IMR-90 (cell line): Measurements from ENCODE around the gene MSANTD1. TPM values are rescaled to one million over a fixed set of nuclear protein-coding genes. Genes with fewer than 3 reads are reported as not detected.

Experiments used
- ATAC-seq: fragments of 200-7000 bp; cut with Tn5 transposase; 2 replicates; pipeline ENCODE4 v1.9.1; 2020; ENCODE audit warnings: low read depth, mild to moderate bottlenecking, moderate library complexity
- BruUV-seq: library from RNA; stranded (reverse); fragments of 400-500 nt; replicated peaks from 2 replicates; lab custom pipeline; 2021; lab: Mats Ljungman, UMichigan
- CTCF ChIA-PET: fragments of 300-600 bp; formaldehyde crosslinking; extraction: SDS; loops from one replicate; lab custom pipeline; 2021; ENCODE audit warnings: antibody characterized with exemption; lab: Yijun Ruan, JAX
- POLR2A ChIA-PET: fragments of 300-600 bp; sonication (Branson Sonifier 250); formaldehyde crosslinking; loops from one replicate; lab custom pipeline; 2022; ENCODE audit warnings: antibody characterized with exemption; ENCODE audit not compliant: unreplicated experiment; lab: Charles Lee
- DNase-seq: peaks from one replicate; pipeline ENCODE4 v3.0.0; 2013
- H2AFZ ChIP-seq: replicated peaks from 2 replicates; pipeline ENCODE3; 2013; ENCODE audit warnings: low read length, mild to moderate bottlenecking; ENCODE audit not compliant: poor library complexity
- H2AK5ac ChIP-seq: 2 replicates; pipeline ENCODE4 v1.6.1; 2013; ENCODE audit warnings: low read depth, low read length, inconsistent platforms
- H2AK9ac ChIP-seq: replicated peaks from 2 replicates; pipeline ENCODE3; 2013; ENCODE audit warnings: mild to moderate bottlenecking, low read depth, low read length, moderate library complexity; ENCODE audit not compliant: poor library complexity
- H2BK120ac ChIP-seq: 2 replicates; pipeline ENCODE4 v1.6.1; 2013; ENCODE audit warnings: low read depth, low read length, inconsistent platforms
- H2BK15ac ChIP-seq: 3 replicates; pipeline ENCODE4 v1.6.1; 2013; ENCODE audit warnings: low read depth, low read length, inconsistent platforms
- H2BK20ac ChIP-seq: 2 replicates; pipeline ENCODE4 v1.6.1; 2013; ENCODE audit warnings: low read depth, mild to moderate bottlenecking, inconsistent platforms, low read length, moderate library complexity
- H2BK5ac ChIP-seq: 2 replicates; pipeline ENCODE4 v1.6.1; 2013; ENCODE audit warnings: mild to moderate bottlenecking, low read depth, low read length, inconsistent platforms; ENCODE audit not compliant: poor library complexity, severe bottlenecking
- H3K14ac ChIP-seq: replicated peaks from 2 replicates; pipeline ENCODE4 v1.6.1; 2013; ENCODE audit warnings: low read depth, low read length, inconsistent platforms
- H3K18ac ChIP-seq: 2 replicates; pipeline ENCODE4 v1.6.1; 2013; ENCODE audit warnings: low read depth, low read length, control low read depth
- H3K23ac ChIP-seq: 2 replicates; pipeline ENCODE4 v1.6.1; 2013; ENCODE audit warnings: low read depth, low read length, inconsistent platforms
- H3K27ac ChIP-seq: 2 replicates; pipeline ENCODE4 v1.5.1; 2013; ENCODE audit warnings: mild to moderate bottlenecking, control low read depth, low read length; ENCODE audit not compliant: insufficient read depth
- H3K27me3 ChIP-seq: 2 replicates; pipeline ENCODE4 v1.6.1; 2013; ENCODE audit warnings: low read length; ENCODE audit not compliant: control insufficient read depth, insufficient read depth
- H3K36me3 ChIP-seq: 2 replicates; pipeline ENCODE4 v1.6.1; 2013; ENCODE audit warnings: low read length, mixed read lengths; ENCODE audit not compliant: control insufficient read depth, insufficient read depth
- H3K4ac ChIP-seq: 2 replicates; pipeline ENCODE4 v1.6.1; 2013; ENCODE audit warnings: low read depth, low read length, inconsistent platforms
- H3K4me1 ChIP-seq: 2 replicates; pipeline ENCODE4 v1.6.1; 2013; ENCODE audit warnings: low read length, mixed read lengths; ENCODE audit not compliant: control insufficient read depth, insufficient read depth
- H3K4me2 ChIP-seq: 2 replicates; pipeline ENCODE4 v1.6.1; 2013; ENCODE audit warnings: low read depth, mild to moderate bottlenecking, control low read depth, low read length, moderate library complexity
- H3K4me3 ChIP-seq: 2 replicates; pipeline ENCODE4 v1.5.1; 2013; ENCODE audit warnings: low read depth, mild to moderate bottlenecking, control low read depth, low read length, moderate library complexity; ENCODE audit not compliant: insufficient read depth
- H3K56ac ChIP-seq: 2 replicates; pipeline ENCODE4 v1.6.1; 2013; ENCODE audit warnings: low read length, inconsistent platforms; ENCODE audit not compliant: insufficient read depth; ENCODE audit errors: extremely low read depth
- H3K79me1 ChIP-seq, 2 experiments: 2 replicates each; pipeline ENCODE4 v1.6.1; 2013; ENCODE audit warnings: low read length in 2 of 2, inconsistent platforms in 1 of 2, low read depth in 1 of 2
- H3K9ac ChIP-seq: 2 replicates; pipeline ENCODE4 v1.6.1; 2013; ENCODE audit warnings: low read depth, low read length, control low read depth
- H3K9me1 ChIP-seq: 2 replicates; pipeline ENCODE4 v1.6.1; 2013; ENCODE audit warnings: low read length, inconsistent platforms; ENCODE audit not compliant: insufficient read depth
- H3K9me3 ChIP-seq: 2 replicates; pipeline ENCODE4 v1.6.1; 2013; ENCODE audit warnings: low read length; ENCODE audit not compliant: control insufficient read depth, insufficient read depth
- H4K20me1 ChIP-seq: 2 replicates; pipeline ENCODE4 v1.6.1; 2013; ENCODE audit warnings: low read length, inconsistent platforms; ENCODE audit not compliant: insufficient read depth
- H4K5ac ChIP-seq: 2 replicates; pipeline ENCODE4 v1.6.1; 2013; ENCODE audit warnings: mild to moderate bottlenecking, low read depth, low read length, control low read depth
- H4K8ac ChIP-seq, 2 experiments: 2 replicates each; pipeline ENCODE4 v1.6.1; 2013; ENCODE audit warnings: low read depth in 2 of 2, low read length in 2 of 2, control low read depth in 1 of 2, inconsistent platforms in 1 of 2
- H4K91ac ChIP-seq: 2 replicates; pipeline ENCODE4 v1.6.1; 2013; ENCODE audit warnings: low read depth, low read length, inconsistent platforms; ENCODE audit not compliant: insufficient read depth
- MAFK ChIP-seq: IDR thresholded peaks from 2 replicates; pipeline ENCODE4 v1.6.1; 2012; ENCODE audit warnings: low read depth, low read length, improper control_type of control experiment
- SMC3 ChIP-seq: fragments of 150-350 bp; IDR thresholded peaks from 2 replicates; pipeline ENCODE4 v1.6.1; 2016; ENCODE audit warnings: low read depth, mild to moderate bottlenecking, antibody characterized with exemption, low read length, moderate library complexity
- WGBS, 2 experiments: methylation state at CpG; one replicate each; pipeline versions ENCODE4 v1.1.5 to v1.1.7; 2013; ENCODE audit warnings: missing lambda C conversion rate in 2 of 2; ENCODE audit not compliant: insufficient read length in 1 of 2; ENCODE audit errors: extremely low coverage in 2 of 2; 5-methylcytosine and 5-hydroxymethylcytosine counted together
- dilution Hi-C: fragments of 300-500 bp; cut with HindIII; formaldehyde crosslinking; loops from one replicate; pipeline ENCODE4 v1.14.3; 2018; ENCODE audit warnings: low sequenced_read_pairs; ENCODE audit not compliant: unreplicated experiment
- in situ Hi-C: fragments of 300-500 bp; cut with MboI; formaldehyde crosslinking; loops from 3 replicates; pipeline ENCODE4 v1.14.3; 2019; ENCODE audit warnings: low sequenced_read_pairs, inconsistent platforms, mixed read lengths
- intact Hi-C: fragments of 100-400 bp; cut with micrococcal nuclease; formaldehyde crosslinking; loops from 2 replicates; pipeline ENCODE4 v1.10.0; 2022
- polyA plus RNA-seq, 3 experiments: library from polyadenylated mRNA; depleted of rRNA; stranded (reverse); fragments of >200 nt; gene quantifications; 2 replicates each; pipeline ENCODE4 v1.2.3, GENCODE V29; 2012; ENCODE audit warnings: low replicate concordance in 1 of 3
- total RNA-seq: library from RNA; depleted of rRNA; stranded (reverse); fragments of >200 nt; gene quantifications from 2 replicates; pipeline ENCODE4 v1.2.3, GENCODE V29; 2012
- TF ChIP-seq, protein P1 (sequence below): fragments of 150-350 bp; IDR thresholded peaks from 2 replicates; pipeline ENCODE4 v1.6.1; 2016; ENCODE audit warnings: low read depth, mild to moderate bottlenecking, low read length, moderate library complexity, borderline replicate concordance

Gene MSANTD1
- total and polyA plus RNA-seq, 2 of the 4 experiments (the other 2 are of a cell fraction): under 0.01 to 0.07 TPM

DNA sequence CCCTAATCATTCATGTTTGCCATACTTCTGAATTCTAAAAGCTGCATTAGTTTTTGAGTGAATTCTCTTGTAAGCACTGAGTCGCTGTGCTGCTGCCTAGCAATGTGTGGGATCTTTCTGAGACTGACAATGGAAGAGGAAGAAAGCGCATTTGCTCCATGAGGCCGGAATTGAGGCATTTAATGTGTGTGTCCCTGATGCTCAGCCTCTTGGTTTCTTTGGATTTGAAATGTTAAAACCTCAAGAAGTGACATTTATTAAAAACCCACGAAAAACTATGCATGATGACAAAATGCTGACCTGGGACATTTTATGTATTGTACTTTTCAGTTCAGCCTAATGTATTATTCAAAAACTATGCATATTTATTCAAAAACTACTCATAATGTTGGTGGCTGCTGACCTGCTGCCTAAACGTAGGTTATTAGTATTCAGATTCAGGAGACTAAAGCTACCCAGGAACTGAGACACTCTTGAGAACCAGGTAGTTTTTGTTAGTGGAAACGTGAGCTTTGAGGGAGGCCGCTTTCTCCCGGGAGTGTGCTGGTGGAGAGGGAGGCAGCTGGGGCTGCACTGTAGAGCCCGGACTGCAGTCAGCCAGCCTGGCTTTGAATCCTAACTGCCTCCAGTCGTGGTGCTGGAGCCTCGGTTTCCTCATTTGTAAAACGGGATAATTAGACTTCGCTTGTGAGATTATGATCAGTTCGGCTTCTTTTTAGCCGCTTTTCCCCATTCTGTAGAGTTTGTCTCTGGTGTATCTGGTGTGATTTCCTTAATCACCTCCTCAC, 55.2 kb downstream of the MSANTD1 start:
- no peak overlapping the region for H2BK15ac ChIP-seq
- no peaks in the 10 kb centered on the region for H3K36me3 ChIP-seq
- intact Hi-C loops (no loop called here), dilution Hi-C loops (no loop called here), in situ Hi-C loops (no loop called here)
- H3K4me3 ChIP-seq: no peak overlapping the region
- peaks cover 23% of the 10 kb centered on the region for H3K4me1 ChIP-seq
- H3K18ac ChIP-seq: no peak overlapping the region
- no peak overlapping the region for H2BK5ac ChIP-seq
- BruUV-seq: no TSS peak
- ChIA-PET CTCF (no interaction called here), POLR2A (interaction anchor here (0.6 kb wide), 1 partner anchor 17 kb away, joined by 3 read pairs; no protein-coding TSS in a partner anchor)
- H2BK20ac ChIP-seq: no peak overlapping the region
- peaks cover 31% of the 10 kb centered on the region for H3K9me1 ChIP-seq
- no peak overlapping the region for H2AFZ ChIP-seq
- H3K27ac ChIP-seq: no peak overlapping the region
- H3K79me1 ChIP-seq: peaks cover 38 to 90% of the 10 kb centered on the region in 2 experiments
- DNase-seq (no peak), ATAC-seq (no peak)
- H3K56ac ChIP-seq: no peak overlapping the region
- peaks cover 62% of the 10 kb centered on the region for H4K20me1 ChIP-seq
- peak overlapping the region in 1 of 2 experiments; percentile 71; a peak in 2 of 4 replicates for H4K8ac ChIP-seq
- no peaks in the 10 kb centered on the region for H3K27me3 ChIP-seq
- H2AK9ac ChIP-seq: no peak overlapping the region
- no peak overlapping the region for H2AK5ac ChIP-seq
- H3K14ac ChIP-seq: peak overlapping the region; percentile 26; the same call in 1 of the 2 replicates
- 0 out of 2 replicates have a peak overlapping the region, but pooled peaks have one; percentile 2 for H3K23ac ChIP-seq
- H4K5ac ChIP-seq: no peak overlapping the region
- H2BK120ac ChIP-seq: no peak overlapping the region
- 85% methylated on average over 5 of the region's 15 CpGs; no CpG with 5 or more reads in 1 of the 2 experiments for WGBS, 2 experiments
- H3K9ac ChIP-seq: no peak overlapping the region
- H3K4me2 ChIP-seq: 0 out of 2 replicates have a peak overlapping the region, but pooled peaks have one; percentile 24
- H4K91ac ChIP-seq: no peak overlapping the region
- TF ChIP-seq, protein P1, sequence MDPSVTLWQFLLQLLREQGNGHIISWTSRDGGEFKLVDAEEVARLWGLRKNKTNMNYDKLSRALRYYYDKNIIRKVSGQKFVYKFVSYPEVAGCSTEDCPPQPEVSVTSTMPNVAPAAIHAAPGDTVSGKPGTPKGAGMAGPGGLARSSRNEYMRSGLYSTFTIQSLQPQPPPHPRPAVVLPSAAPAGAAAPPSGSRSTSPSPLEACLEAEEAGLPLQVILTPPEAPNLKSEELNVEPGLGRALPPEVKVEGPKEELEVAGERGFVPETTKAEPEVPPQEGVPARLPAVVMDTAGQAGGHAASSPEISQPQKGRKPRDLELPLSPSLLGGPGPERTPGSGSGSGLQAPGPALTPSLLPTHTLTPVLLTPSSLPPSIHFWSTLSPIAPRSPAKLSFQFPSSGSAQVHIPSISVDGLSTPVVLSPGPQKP: no peak
- TF ChIP-seq SMC3 (no peak), MAFK (peak; percentile 86)
- no peaks in the 10 kb centered on the region for H3K9me3 ChIP-seq
- H3K4ac ChIP-seq: no peak overlapping the region
